Liver (tissue), 9 donors: ENCODE data around the gene THADA. TPM values are rescaled to one million over a fixed set of nuclear protein-coding genes. Genes with fewer than 3 reads are reported as not detected.

Experiments
- DNase-seq: peaks from one replicate; pipeline ENCODE4 v3.0.0-alpha.2; 2017; ENCODE audit warnings: low spot score
- H3K27ac ChIP-seq, 2 donors: one replicate each; pipeline ENCODE4 v1.7.0; 2013; ENCODE audit warnings: inconsistent platforms in 2 of 2, low read length in 2 of 2, control low read depth in 1 of 2, low read depth in 1 of 2, mild to moderate bottlenecking in 1 of 2
- H3K27me3 ChIP-seq, 4 donors: one replicate each; pipeline versions ENCODE4 v1.6.1 to v1.7.0; 2013; ENCODE audit warnings: low read length in 3 of 4, inconsistent platforms in 1 of 4, mild to moderate bottlenecking in 1 of 4, moderate library complexity in 1 of 4; ENCODE audit not compliant: control insufficient read depth in 4 of 4, insufficient read depth in 4 of 4
- H3K36me3 ChIP-seq, 4 donors: one replicate each; pipeline versions ENCODE4 v1.6.1 to v1.7.0; 2013; ENCODE audit warnings: low read length in 3 of 4, mild to moderate bottlenecking in 3 of 4, low read depth in 1 of 4, moderate library complexity in 1 of 4; ENCODE audit not compliant: control insufficient read depth in 4 of 4, insufficient read depth in 3 of 4
- H3K4me1 ChIP-seq, 4 donors: one replicate each; pipeline versions ENCODE4 v1.6.1 to v1.7.0; 2013; ENCODE audit warnings: low read length in 3 of 4, mild to moderate bottlenecking in 3 of 4, moderate library complexity in 1 of 4; ENCODE audit not compliant: control insufficient read depth in 4 of 4, insufficient read depth in 4 of 4
- H3K4me3 ChIP-seq, 3 donors: one replicate each; pipeline versions ENCODE4 v1.6.1 to v1.7.0; 2013; ENCODE audit warnings: low read length in 3 of 3, control low read depth in 1 of 3, low read depth in 1 of 3, mild to moderate bottlenecking in 1 of 3
- H3K9ac ChIP-seq, 2 donors: one replicate each; pipeline ENCODE4 v1.7.0; 2013; ENCODE audit warnings: low read length in 2 of 2, mild to moderate bottlenecking in 2 of 2, moderate library complexity in 2 of 2, control low read depth in 1 of 2, low read depth in 1 of 2
- H3K9me3 ChIP-seq, 4 donors: one replicate each; pipeline versions ENCODE4 v1.6.1 to v1.7.0; 2013; ENCODE audit warnings: low read length in 3 of 4; ENCODE audit not compliant: control insufficient read depth in 4 of 4
- CTCF ChIP-seq: fragments of 150-350 bp; IDR thresholded peaks from 2 replicates; pipeline ENCODE4 v1.5.1; 2017; ENCODE audit warnings: improper control_type of control experiment, low read depth, low read length; ENCODE audit not compliant: missing input control
- EGR1 ChIP-seq, 2 donors: IDR thresholded peaks; 2 replicates each; pipeline ENCODE4 v1.6.1; 2016 to 2018; ENCODE audit warnings: antibody characterized with exemption in 2 of 2, low read depth in 2 of 2
- FOXA2 ChIP-seq: IDR thresholded peaks from 2 replicates; pipeline ENCODE4 v1.6.1; 2016; ENCODE audit warnings: antibody characterized with exemption
- GABPA ChIP-seq, 2 donors: IDR thresholded peaks in 1 of 2; conservative IDR thresholded peaks in 1 of 2; 2 replicates each; pipeline ENCODE4 v1.6.1; 2016; ENCODE audit warnings: antibody characterized with exemption in 2 of 2, mild to moderate bottlenecking in 1 of 2, moderate library complexity in 1 of 2
- HNF4A ChIP-seq, 2 donors: conservative IDR thresholded peaks; 2 replicates each; pipeline ENCODE4 v1.6.1; 2016; ENCODE audit warnings: antibody characterized with exemption in 2 of 2, mild to moderate bottlenecking in 2 of 2
- HNF4G ChIP-seq: IDR thresholded peaks from 2 replicates; pipeline ENCODE4 v1.6.1; 2016; ENCODE audit warnings: antibody characterized with exemption
- JUND ChIP-seq, 2 donors: IDR thresholded peaks; 2 replicates each; pipeline ENCODE4 v1.6.1; 2016; ENCODE audit warnings: antibody characterized with exemption in 2 of 2
- NR2F2 ChIP-seq: IDR thresholded peaks from 2 replicates; pipeline ENCODE4 v1.6.1; 2016; ENCODE audit warnings: antibody characterized with exemption
- RAD21 ChIP-seq, 2 donors: IDR thresholded peaks; 2 replicates each; pipeline ENCODE4 v1.6.1; 2016; ENCODE audit warnings: antibody characterized with exemption in 2 of 2, mild to moderate bottlenecking in 2 of 2
- REST ChIP-seq: IDR thresholded peaks from 2 replicates; pipeline ENCODE4 v1.6.1; 2016; ENCODE audit warnings: antibody characterized with exemption, mild to moderate bottlenecking
- SP1 ChIP-seq: IDR thresholded peaks from 2 replicates; pipeline ENCODE4 v1.6.1; 2018; ENCODE audit warnings: antibody characterized with exemption, mild to moderate bottlenecking
- TAF1 ChIP-seq: conservative IDR thresholded peaks from 2 replicates; pipeline ENCODE4 v1.6.1; 2016; ENCODE audit warnings: antibody characterized with exemption, mild to moderate bottlenecking
- YY1 ChIP-seq: IDR thresholded peaks from 2 replicates; pipeline ENCODE4 v1.6.1; 2016; ENCODE audit warnings: antibody characterized with exemption, mild to moderate bottlenecking
- ZBTB33 ChIP-seq: IDR thresholded peaks from 2 replicates; pipeline ENCODE4 v1.6.1; 2016; ENCODE audit warnings: antibody characterized with exemption
- WGBS: extraction: QIAGEN DNeasy Blood & Tissue Kit; methylation state at CpG from one replicate; pipeline ENCODE4 v1.1.7; 2013; 5-methylcytosine and 5-hydroxymethylcytosine counted together
- polyA plus RNA-seq, 2 donors: library from polyadenylated mRNA; stranded (reverse) in 1 of 2; unstranded in 1 of 2; fragments of 200-250 nt in 1 of 2; fragments of >200 nt in 1 of 2; fragmentation: Nextera tagmentation in 1 of 2; extraction: Ambion mirVana in 1 of 2; gene quantifications; one replicate each; pipeline versions ENCODE4 v1.2.1 to v1.2.3, GENCODE V29; 2013 to 2015
- total RNA-seq, 2 donors: library from RNA; depleted of rRNA; stranded (reverse); fragments of >200 nt; gene quantifications; one replicate each; pipeline ENCODE4 v1.2.3, GENCODE V29; 2014
- donor health status: healthy.
- donor health status: healthy.
- donor health status: healthy.
- donor health status: healthy.
- donor health status: healthy.

Gene THADA
- total and polyA plus RNA-seq, 4 donors, result 12.0 to 37.2 (median 22.3) TPM

- no peak overlapping the region for H3K9ac ChIP-seq
- H3K4me3 ChIP-seq, result no peak overlapping the region
- TF ChIP-seq HNF4G (no peak), NR2F2 (no peak)
- H3K27me3 ChIP-seq, result no peaks in the 10 kb centered on the region
- no peak overlapping the region for H3K27ac ChIP-seq
- DNase-seq, result no peak
- H3K9me3 ChIP-seq, result no peaks in the 10 kb centered on the region
- peaks cover 0 to 7% (median under 1%) of the 10 kb centered on the region in 4 donors for H3K4me1 ChIP-seq
- no peaks in the 10 kb centered on the region for H3K36me3 ChIP-seq
Measured at GRCh38 chr2:43522177-43522576, 73.7 kb downstream of the THADA start.

GRCh38 chr2:43521568-43521967 lies 74.3 kb downstream of the THADA start:
- Histone ChIP-seq H3K4me3 (no peak overlapping the region), H3K9ac (no peak overlapping the region), H3K9me3 (no peaks in the 10 kb centered on the region), H3K27me3 (no peaks in the 10 kb centered on the region), H3K27ac (no peak overlapping the region), H3K36me3 (no peaks in the 10 kb centered on the region), H3K4me1 (peaks cover 2 to 7% (median 2%) of the 10 kb centered on the region in 4 donors)
- WGBS, result 98% methylated on average over 2 of the region's 2 CpGs
- TF ChIP-seq YY1 (no peak), CTCF (no peak), FOXA2 (no peak), HNF4G (no peak), HNF4A (conservative IDR thresholded peaks at IDR 0.05) (no peak), TAF1 (no peak), ZBTB33 (no peak), NR2F2 (no peak), REST (no peak), JUND (IDR thresholded peaks at IDR 0.05) (no peak), EGR1 (IDR thresholded peaks at IDR 0.05; ENCODE audit: low read depth in 2 of 2) (no peak)
- no peak for DNase-seq

GRCh38 chr2:43520919-43521318 lies 74.9 kb downstream of the THADA start:
- no peak overlapping the region for H3K27ac ChIP-seq
- no peak for DNase-seq
- no peak overlapping the region for H3K4me3 ChIP-seq
- H3K36me3 ChIP-seq, result no peaks in the 10 kb centered on the region
- no peaks in the 10 kb centered on the region for H3K9me3 ChIP-seq
- 99% methylated on average over 2 of the region's 2 CpGs for WGBS
- H3K9ac ChIP-seq, result no peak overlapping the region
- H3K4me1 ChIP-seq, result peaks cover 3 to 7% (median 6%) of the 10 kb centered on the region in 4 donors
- H3K27me3 ChIP-seq, result no peaks in the 10 kb centered on the region
- TF ChIP-seq SP1 (no peak), CTCF (no peak), REST (no peak), GABPA (IDR thresholded peaks at IDR 0.05 in 1 of 2, conservative IDR thresholded peaks at IDR 0.05 in 1 of 2) (no peak), RAD21 (IDR thresholded peaks at IDR 0.05) (no peak), YY1 (no peak), EGR1 (IDR thresholded peaks at IDR 0.05; ENCODE audit: low read depth in 2 of 2) (no peak), HNF4G (no peak), JUND (IDR thresholded peaks at IDR 0.05) (no peak), NR2F2 (no peak)
